Neutrophil (primary cell): ENCODE measurements around the gene ADGRG1.
"Not testable (repeated sequence)": the region's sequence is repeated elsewhere in the genome, so short reads cannot be mapped to it uniquely, and the experiment has no call there.

Source experiments
- H3K27ac ChIP-seq: fragments of 200-600 bp; sonication (generic); 2 replicates; pipeline ENCODE4 v1.5.1; 2016; ENCODE audit warnings: mild to moderate bottlenecking, moderate library complexity
- H3K27me3 ChIP-seq: fragments of 200-600 bp; sonication (generic); 2 replicates; pipeline ENCODE4 v1.6.0; 2016; ENCODE audit warnings: mild to moderate bottlenecking
- H3K36me3 ChIP-seq: fragments of 200-600 bp; sonication (generic); 2 replicates; pipeline ENCODE4 v1.5.1; 2017
- H3K4me1 ChIP-seq, 2 experiments: fragments of 200-600 bp in 1 of 2; sonication (generic) in 1 of 2; 1 replicate in 1 of 2; 2 replicates in 1 of 2; pipeline versions ENCODE4 v1.5.1 to v1.6.1; 2013 to 2016; ENCODE audit warnings: low read depth in 1 of 2, low read length in 1 of 2, mild to moderate bottlenecking in 1 of 2, moderate library complexity in 1 of 2; ENCODE audit not compliant: control insufficient read depth in 1 of 2, insufficient read depth in 1 of 2
- H3K4me3 ChIP-seq, 2 experiments: fragments of 200-600 bp in 1 of 2; sonication (generic) in 1 of 2; 1 replicate in 1 of 2; 2 replicates in 1 of 2; pipeline ENCODE4 v1.5.1; 2013 to 2016; ENCODE audit warnings: low read depth in 1 of 2, low read length in 1 of 2, mild to moderate bottlenecking in 1 of 2, moderate library complexity in 1 of 2
- H3K9me3 ChIP-seq: fragments of 200-600 bp; sonication (generic); 2 replicates; pipeline ENCODE4 v1.5.1; 2016
- CTCF ChIP-seq: fragments of 200-600 bp; sonication (generic); IDR thresholded peaks from 2 replicates; pipeline ENCODE4 v1.5.1; 2016; ENCODE audit warnings: antibody characterized with exemption

ADGRG1 gene

GRCh38 chr16:57667526-57668262 lies 39.3 kb downstream of the ADGRG1 start:
- TF ChIP-seq CTCF: peak; percentile 96
- H3K27ac ChIP-seq: peak overlapping the region; percentile 98
- no peaks in the 10 kb centered on the region for H3K9me3 ChIP-seq
- H3K4me1 ChIP-seq: peaks cover 78 to 82% of the 10 kb centered on the region in 2 experiments
- peak overlapping the region; percentile 71 to 100 for H3K4me3 ChIP-seq
- no peaks in the 10 kb centered on the region for H3K27me3 ChIP-seq
- peaks cover 11% of the 10 kb centered on the region for H3K36me3 ChIP-seq

GRCh38 chr16:57668263-57668571 lies 39.8 kb downstream of the ADGRG1 start, which contains the start of gene ADGRG3:
Gene ADGRG3, plus strand, starts transcription at chr16:57668306. Its CDS starts 42 bp downstream, at chr16:57668348.
- H3K27me3 ChIP-seq: no peaks in the 10 kb centered on the region
- H3K4me3 ChIP-seq: peak within 1 kb of the TSS; percentile 71 to 100
- H3K9me3 ChIP-seq: no peaks in the 10 kb centered on the region
- peaks cover 83 to 87% of the 10 kb centered on the region in 2 experiments for H3K4me1 ChIP-seq
- H3K36me3 ChIP-seq: peaks cover 16% of the 10 kb centered on the region
- peak within 1 kb of the TSS; percentile 98 for H3K27ac ChIP-seq
- no peak for TF ChIP-seq CTCF

- peak overlapping the region; percentile 98 for H3K27ac ChIP-seq
- H3K9me3 ChIP-seq: no peaks in the 10 kb centered on the region
- peak overlapping the region; percentile 71 to 100 for H3K4me3 ChIP-seq
- no peak for TF ChIP-seq CTCF
- peaks cover 23% of the 10 kb centered on the region for H3K36me3 ChIP-seq
- H3K4me1 ChIP-seq: peaks cover 90 to 94% of the 10 kb centered on the region in 2 experiments
- no peaks in the 10 kb centered on the region for H3K27me3 ChIP-seq
These were observed 40.4 kb downstream of the ADGRG1 start for GRCh38 chr16:57668630-57669475.

GRCh38 chr16:57669476-57670162 lies 41.2 kb downstream of the ADGRG1 start:
- H3K27me3 ChIP-seq: no peaks in the 10 kb centered on the region
- H3K36me3 ChIP-seq: peaks cover 30% of the 10 kb centered on the region
- no peaks in the 10 kb centered on the region for H3K9me3 ChIP-seq
- H3K27ac ChIP-seq: peak overlapping the region; percentile 98
- peak overlapping the region; percentile 71 to 100 for H3K4me3 ChIP-seq
- peaks cover 91 to 95% of the 10 kb centered on the region in 2 experiments for H3K4me1 ChIP-seq
- peak; percentile 64 for TF ChIP-seq CTCF

- Histone ChIP-seq H3K36me3 (peaks cover 33% of the 10 kb centered on the region), H3K4me1 (peaks cover 90 to 95% of the 10 kb centered on the region in 2 experiments), H3K27me3 (no peaks in the 10 kb centered on the region), H3K9me3 (no peaks in the 10 kb centered on the region), H3K27ac (peak overlapping the region; percentile 98), H3K4me3 (peak overlapping the region; percentile 71 to 100)
- TF ChIP-seq CTCF: no peak
These were observed 41.8 kb downstream of the ADGRG1 start for GRCh38 chr16:57670196-57670595.

- Histone ChIP-seq H3K4me1 (peaks cover 90 to 95% of the 10 kb centered on the region in 2 experiments), H3K36me3 (peaks cover 46% of the 10 kb centered on the region), H3K27ac (peak overlapping the region; percentile 85)
- H3K4me3 ChIP-seq, H3K9me3 ChIP-seq, H3K27me3 ChIP-seq: not testable (repeated sequence)
These were observed 43.0 kb downstream of the ADGRG1 start for GRCh38 chr16:57671451-57671850.
